ENCODE measurements around the gene IL18.
"Not testable (repeated sequence)": the region's sequence is repeated elsewhere in the genome, so short reads cannot be mapped to it uniquely, and the experiment has no call there.

IL18 gene

DNA sequence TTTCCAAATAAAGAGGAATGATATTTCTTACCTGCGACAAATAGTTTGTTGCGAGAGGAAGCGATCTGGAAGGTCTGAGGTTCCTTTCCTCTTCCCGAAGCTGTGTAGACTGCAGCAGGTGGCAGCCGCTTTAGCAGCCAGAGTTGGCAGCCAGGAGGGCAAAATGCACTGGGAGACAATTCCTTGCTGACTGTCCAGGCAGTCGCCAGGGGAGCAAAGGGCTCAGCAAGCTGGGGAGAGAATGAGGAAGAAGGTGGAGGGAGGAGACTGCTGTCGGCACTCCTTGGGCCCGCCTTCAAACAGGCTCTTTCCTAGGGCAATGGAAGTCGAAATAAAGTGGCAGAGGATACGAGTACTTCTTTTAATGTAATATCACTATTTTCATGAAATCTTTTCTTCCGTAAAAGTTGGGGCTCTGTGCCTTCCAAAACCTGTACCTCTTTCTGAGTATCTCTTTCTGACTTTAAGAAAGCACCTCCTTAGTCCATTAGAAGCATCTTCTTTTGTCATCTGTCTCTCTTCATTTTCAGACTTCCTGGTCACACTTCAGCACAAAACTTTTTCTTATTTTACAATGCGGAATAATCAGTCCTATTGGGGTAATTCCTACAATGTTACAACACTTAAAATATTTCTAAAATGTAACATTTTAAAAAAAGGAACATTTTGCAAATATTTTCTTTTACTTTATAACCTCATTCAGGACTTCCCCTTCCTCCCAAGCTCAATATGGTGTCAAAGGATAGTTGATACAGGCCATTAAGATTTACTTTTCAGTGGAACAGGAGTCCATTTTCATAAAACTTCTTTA, at the start of gene IL18:
IL18 (minus strand) TSS at position 220 of the 811 bp plus-strand sequence. CDS start 9,041 bp downstream, outside the sequence.
- no peak for DNase-seq

GRCh38 chr11:112212710-112213109, 48.8 kb upstream of the IL18 start:
- no peak for DNase-seq

DNA sequence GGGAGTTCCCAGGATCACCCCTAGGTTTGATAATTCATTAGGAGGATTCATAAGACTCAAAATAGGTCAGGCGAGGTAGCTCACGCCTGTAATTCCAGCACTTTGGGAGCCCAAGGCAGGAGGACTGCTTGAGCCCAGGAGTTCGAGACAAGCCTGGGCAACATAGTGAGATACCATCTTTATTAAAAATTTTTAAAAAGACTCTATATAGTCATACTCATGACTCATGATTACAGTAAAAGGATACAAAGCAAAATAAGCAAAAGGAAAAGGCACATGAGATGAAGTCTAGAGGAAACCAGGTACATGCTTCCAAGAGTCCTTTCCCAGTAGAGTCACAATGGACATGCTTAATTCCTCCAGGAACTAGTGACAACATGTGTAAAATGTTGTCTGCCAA, 48.4 kb upstream of the IL18 start:
- no peak for DNase-seq

DNA sequence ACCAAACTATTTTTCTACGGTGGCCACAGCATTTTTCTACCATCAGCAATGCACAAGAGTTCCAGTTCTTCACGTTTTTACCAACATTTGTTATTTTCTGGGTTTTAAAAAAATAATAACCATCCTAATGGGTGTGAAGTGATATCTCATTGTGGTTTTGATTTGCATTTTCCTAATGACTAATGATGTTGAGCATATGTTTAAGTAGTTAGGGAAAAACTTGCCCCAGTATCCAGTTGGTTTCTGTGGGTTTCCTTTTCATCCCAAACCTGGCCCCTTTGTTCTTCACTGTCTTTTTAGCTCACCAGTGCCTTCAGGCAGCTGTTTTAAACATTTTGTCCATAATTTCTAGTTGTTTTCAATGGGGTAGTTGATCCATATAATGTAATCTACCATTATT, 47.6 kb upstream of the IL18 start:
- no peak for DNase-seq

DNA sequence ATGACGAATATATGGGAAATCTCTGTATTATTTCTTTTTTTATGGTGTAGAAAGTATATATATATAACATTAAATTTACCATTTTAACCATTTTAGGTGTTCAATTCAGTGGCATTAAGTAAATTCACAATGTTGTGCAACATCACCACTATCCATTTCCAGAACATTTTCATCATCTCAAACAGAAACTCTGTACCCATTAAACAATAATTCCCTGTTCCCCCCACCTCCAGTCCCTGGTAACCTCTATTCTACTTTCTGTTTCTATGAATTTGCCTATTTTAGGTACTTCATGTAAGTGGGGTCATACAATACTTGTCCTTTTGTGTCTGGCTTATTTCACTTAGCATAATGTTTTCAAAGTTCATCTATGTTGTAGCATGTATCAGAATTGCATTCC, 47.0 kb upstream of the IL18 start:
- DNase-seq: no peak

- no peak for DNase-seq
These were observed 42.2 kb upstream of the IL18 start for GRCh38 chr11:112206071-112206470.

- no peak for DNase-seq
These were observed 36.4 kb upstream of the IL18 start for GRCh38 chr11:112200252-112200651.

GRCh38 chr11:112199101-112199500, 35.2 kb upstream of the IL18 start:
- not testable (repeated sequence) for DNase-seq

DNA sequence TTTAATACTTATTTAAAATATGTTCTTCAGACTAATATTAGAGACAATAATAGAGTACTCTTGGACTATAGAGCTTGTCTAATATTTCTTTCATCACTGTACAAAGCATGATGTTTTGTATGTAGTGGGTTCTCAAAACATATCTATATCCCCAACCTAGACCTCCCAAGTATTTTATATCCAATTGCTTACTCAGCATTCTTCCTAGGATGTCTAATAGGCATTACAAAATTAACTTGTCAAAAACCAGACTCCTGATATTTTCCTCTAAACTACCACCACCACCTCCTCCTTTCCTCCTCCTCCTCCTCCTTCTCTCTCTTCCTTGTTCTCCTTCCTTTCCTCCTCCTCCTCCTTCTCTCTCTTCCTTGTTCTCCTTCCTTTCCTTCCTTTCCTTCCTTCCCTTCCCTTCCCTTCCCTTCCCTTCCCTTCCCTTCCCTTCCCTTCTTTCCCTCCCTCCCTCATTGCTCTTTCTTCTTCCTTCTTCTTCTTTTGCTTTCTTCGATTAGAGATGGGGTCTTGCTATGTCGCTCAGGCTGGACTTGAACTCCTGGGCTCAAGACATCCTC, 32.7 kb upstream of the IL18 start:
- no peak for DNase-seq

- DNase-seq: no peak
These were observed 32.1 kb upstream of the IL18 start for GRCh38 chr11:112195951-112196351.

DNA sequence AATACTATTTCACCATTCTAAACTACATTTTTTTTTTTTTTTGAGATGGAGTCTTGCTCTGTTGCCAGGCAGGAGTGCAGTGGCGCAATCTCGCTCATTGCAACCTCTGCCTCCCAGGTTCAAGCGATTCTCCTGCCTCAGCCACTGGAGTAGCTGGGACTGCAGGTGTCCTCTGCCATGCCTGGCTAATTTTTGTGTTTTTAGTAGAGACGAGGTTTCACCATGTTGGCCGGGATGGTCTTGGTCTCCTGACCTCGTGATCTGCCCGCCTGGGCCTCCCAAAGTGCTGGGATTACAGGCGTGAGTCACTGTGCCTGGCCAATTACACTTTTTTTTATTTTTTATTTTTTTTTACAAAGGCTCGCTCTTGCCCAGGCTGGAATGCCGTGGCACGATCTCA, 31.2 kb upstream of the IL18 start:
- not testable (repeated sequence) for DNase-seq

GRCh38 chr11:112186304-112186703, 22.4 kb upstream of the IL18 start:
- no peak for DNase-seq

GRCh38 chr11:112185883-112186282, 22.0 kb upstream of the IL18 start:
- no peak for DNase-seq

DNA sequence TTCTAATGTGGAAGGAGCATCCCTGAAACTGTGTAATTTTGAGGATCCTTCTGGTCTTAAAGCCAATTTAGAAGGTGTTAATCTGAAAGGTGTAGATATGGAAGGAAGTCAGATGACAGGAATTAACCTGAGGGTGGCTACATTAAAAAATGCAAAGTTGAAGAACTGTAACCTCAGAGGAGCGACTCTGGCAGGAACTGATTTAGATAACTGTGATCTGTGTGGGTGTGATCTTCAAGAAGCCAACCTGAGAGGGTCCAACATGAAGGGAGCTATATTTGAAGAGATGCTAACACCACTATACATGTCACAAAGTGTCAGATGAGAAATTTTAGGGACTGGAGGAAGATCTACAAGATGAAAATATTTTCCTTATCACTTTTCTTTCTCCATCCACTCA, 19.0 kb upstream of the IL18 start:
- no peak for DNase-seq

DNA sequence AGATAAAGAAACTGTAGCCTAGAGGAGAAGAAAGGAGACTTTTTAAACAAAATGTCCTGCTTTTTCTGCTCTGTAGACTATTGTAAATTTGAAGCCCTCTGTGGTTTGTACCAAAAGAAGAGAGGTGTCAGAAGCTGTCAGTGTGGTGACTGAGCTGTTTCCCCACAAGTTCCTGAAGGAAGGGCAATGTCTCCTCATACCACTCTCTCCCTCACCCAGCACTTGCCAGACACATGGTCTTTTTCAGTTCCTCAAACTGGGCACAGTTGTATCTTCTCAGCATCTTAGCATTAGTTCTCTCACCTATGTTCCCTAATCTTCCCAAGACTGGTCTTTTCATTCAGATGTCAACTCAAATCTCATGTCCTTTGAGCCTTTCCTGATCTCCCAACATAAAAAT, 15.7 kb upstream of the IL18 start:
- DNase-seq: no peak

DNA sequence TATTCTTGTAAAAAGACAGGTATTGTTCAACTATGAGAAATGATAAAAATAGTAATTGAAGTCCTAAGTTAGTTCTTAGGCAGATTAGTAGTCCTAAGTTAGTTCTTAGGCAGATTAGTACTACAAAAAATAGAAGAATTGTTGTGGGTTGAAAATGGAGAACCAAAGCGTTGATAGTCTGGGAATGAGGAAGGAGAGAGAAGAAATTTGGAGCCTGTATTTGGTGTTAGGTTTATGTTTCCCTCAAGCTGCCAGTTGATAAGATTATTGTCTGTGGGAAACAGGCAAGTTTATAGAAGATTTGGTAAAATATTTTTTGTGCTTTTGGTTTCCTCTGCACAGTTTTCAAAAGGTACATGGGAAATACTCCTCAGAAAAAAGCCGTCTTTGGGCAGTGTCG, 15.0 kb upstream of the IL18 start:
- DNase-seq: no peak

GRCh38 chr11:112178428-112178827, 14.5 kb upstream of the IL18 start:
- DNase-seq: no peak

DNA sequence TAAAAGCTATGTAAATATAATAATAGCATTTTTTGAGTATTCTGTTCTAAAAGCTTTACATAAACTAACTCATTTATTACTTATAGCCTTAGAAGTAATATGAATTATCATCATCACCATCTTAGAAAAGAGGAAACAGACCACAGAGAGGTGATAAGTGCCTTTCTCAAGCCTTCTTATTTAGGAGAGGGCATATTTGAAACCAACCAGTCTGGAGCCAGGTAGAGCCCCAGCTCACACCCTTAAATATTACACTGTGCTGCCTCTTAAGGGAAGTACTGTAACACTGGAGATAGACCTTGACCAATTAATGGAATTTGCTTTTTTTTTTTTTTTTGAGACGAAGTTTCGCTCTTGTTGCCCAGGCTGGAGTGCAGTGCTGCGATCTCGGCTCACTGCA, 13.7 kb upstream of the IL18 start:
- DNase-seq: no peak

- DNase-seq: no peak
These were observed 12.2 kb upstream of the IL18 start for GRCh38 chr11:112176077-112176476.

DNA sequence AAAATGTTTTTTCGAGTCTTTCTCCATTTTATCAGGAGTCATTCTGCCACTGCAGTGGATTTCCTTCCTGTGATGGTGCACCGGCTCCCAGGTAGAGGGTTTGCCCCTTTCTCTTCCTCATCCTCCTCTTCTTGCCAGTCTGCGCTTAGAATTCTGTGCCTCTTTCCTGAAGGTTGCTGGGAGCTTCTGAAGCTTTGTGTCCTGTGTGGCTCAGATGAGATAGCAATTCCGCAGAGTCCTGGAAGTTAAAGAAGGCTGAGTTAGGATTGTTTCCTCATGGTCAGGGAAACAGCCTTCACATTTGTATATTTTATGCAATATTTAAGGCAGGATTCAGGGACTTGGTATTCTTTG, 11.7 kb upstream of the IL18 start:
- DNase-seq: no peak

DNA sequence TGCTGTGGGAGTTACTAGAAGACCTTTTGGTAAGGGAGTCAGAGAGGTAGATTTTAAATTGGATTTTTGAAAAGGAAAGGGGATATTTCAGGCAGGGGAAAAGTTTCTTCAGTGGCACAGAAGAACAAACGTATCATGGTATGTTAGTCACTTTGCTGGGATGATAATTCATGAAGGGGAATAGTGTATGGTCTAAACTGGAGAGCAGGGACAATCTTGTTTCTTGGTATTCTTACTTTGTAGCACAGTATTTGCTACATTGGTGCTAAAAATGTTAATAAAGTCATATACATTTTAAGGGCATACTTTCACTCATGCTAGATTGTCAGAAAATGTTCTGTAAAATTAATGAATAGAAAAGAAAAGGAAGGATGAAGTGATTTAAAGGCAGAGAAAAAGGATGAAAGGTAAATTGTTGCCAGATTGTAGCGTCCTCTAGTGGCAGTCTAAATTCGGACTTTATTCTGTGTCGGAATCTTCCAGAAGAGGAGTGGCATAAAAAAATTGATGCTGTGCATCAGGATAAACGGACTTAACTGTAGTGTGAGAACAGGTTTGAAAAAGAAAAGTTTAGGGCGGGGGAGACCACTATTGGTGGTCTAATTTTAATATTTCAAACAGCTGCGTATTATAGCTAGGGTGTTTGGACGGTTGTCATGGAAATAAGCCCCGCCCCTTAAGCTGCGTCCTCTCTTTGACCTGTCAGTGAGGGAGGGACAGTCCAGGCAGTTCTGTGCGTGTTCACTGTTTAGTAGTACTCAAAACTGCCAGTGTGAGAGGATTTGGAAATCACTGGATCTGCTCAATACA, 11.1 kb upstream of the IL18 start, which contains the start of gene BCO2:
BCO2 (plus strand) TSS at position 724 of the 810 bp plus-strand sequence. CDS start 90 bp downstream, outside the sequence.
- peak; percentile 93 for DNase-seq

GRCh38 chr11:112173152-112173551, 9.3 kb upstream of the IL18 start:
- no peak for DNase-seq

GRCh38 chr11:112172362-112172994, 8.6 kb upstream of the IL18 start:
- no peak for DNase-seq

All from femur (tissue), 1 donor.